OCI-LY1 (cell line): ENCODE results near the gene USH2A.

ENCODE experiments used
- H2AFZ ChIP-seq: fragments of 200-600 bp; sonication (generic), shearing (Covaris generic); 2 replicates; pipeline ENCODE4 v1.6.0; 2014; ENCODE audit warnings: antibody characterized with exemption, mild to moderate bottlenecking, low read length
- H3F3A ChIP-seq: fragments of 200-600 bp; sonication (generic), shearing (Covaris generic); 2 replicates; pipeline ENCODE4 v1.6.0; 2014; ENCODE audit warnings: mild to moderate bottlenecking, antibody characterized with exemption, low read length, moderate library complexity; ENCODE audit not compliant: insufficient read depth
- H3K27ac ChIP-seq: fragments of 200-600 bp; sonication (generic); 2 replicates; pipeline ENCODE4 v1.5.1; 2014; ENCODE audit warnings: low read length, mixed run types, mild to moderate bottlenecking, low read depth; ENCODE audit not compliant: poor library complexity, severe bottlenecking
- H3K27me3 ChIP-seq: fragments of 200-600 bp; sonication (generic); 2 replicates; pipeline ENCODE4 v1.6.0; 2014; ENCODE audit warnings: antibody characterized with exemption, mild to moderate bottlenecking, low read length, moderate library complexity; ENCODE audit not compliant: insufficient read depth
- H3K36me3 ChIP-seq: fragments of 200-600 bp; sonication (generic); 2 replicates; pipeline ENCODE4 v1.6.1; 2014; ENCODE audit warnings: mild to moderate bottlenecking, antibody characterized with exemption, low read length, moderate library complexity, mixed read lengths; ENCODE audit not compliant: insufficient read depth
- H3K4me1 ChIP-seq: fragments of 200-600 bp; sonication (generic); 2 replicates; pipeline ENCODE4 v1.5.1; 2014; ENCODE audit warnings: mild to moderate bottlenecking, low read length, moderate library complexity; ENCODE audit not compliant: insufficient read depth, severe bottlenecking
- H3K4me2 ChIP-seq: fragments of 200-600 bp; sonication (generic), shearing (Covaris generic); 2 replicates; pipeline ENCODE4 v1.6.1; 2014; ENCODE audit warnings: low read length
- H3K4me3 ChIP-seq: fragments of 200-600 bp; sonication (generic); 2 replicates; pipeline ENCODE4 v1.5.1; 2014; ENCODE audit warnings: low read length, low read depth, mild to moderate bottlenecking, mixed read lengths; ENCODE audit not compliant: poor library complexity, severe bottlenecking
- H3K79me2 ChIP-seq: fragments of 200-600 bp; shearing (Covaris generic); 2 replicates; pipeline ENCODE4 v1.6.1; 2016; ENCODE audit warnings: mixed run types, low read length, mixed read lengths; ENCODE audit not compliant: insufficient read depth
- H3K9ac ChIP-seq: fragments of 200-600 bp; sonication (generic), shearing (Covaris generic); 2 replicates; pipeline ENCODE4 v1.6.1; 2014; ENCODE audit warnings: mild to moderate bottlenecking, low read length, mixed read lengths
- H3K9me2 ChIP-seq: fragments of 200-600 bp; sonication (generic), shearing (Covaris generic); 2 replicates; pipeline ENCODE4 v1.6.1; 2014; ENCODE audit warnings: low read depth, mild to moderate bottlenecking, low read length, mixed read lengths
- H3K9me3 ChIP-seq: fragments of 200-600 bp; shearing (Covaris generic); 2 replicates; pipeline ENCODE4 v1.6.1; 2014; ENCODE audit warnings: low read length, mixed read lengths
- H4K20me1 ChIP-seq: fragments of 200-600 bp; sonication (generic), shearing (Covaris generic); 2 replicates; pipeline ENCODE4 v1.6.0; 2016; ENCODE audit warnings: mild to moderate bottlenecking, low read length; ENCODE audit not compliant: insufficient read depth
- EZH2 ChIP-seq: fragments of 200-600 bp; sonication (generic), shearing (Covaris generic); IDR thresholded peaks from 2 replicates; pipeline ENCODE4 v1.8.0; 2017; ENCODE audit warnings: borderline replicate concordance, mixed run types, mild to moderate bottlenecking, antibody characterized with exemption, low read length, moderate library complexity, mixed read lengths
- TF ChIP-seq, protein P1 (sequence below): fragments of 200-600 bp; sonication (generic), shearing (Covaris generic); IDR thresholded peaks from 2 replicates; pipeline ENCODE4 v1.5.1; 2017; ENCODE audit warnings: mild to moderate bottlenecking, antibody characterized with exemption, low read length, moderate library complexity, mixed read lengths

Gene USH2A

GRCh38 chr1:215819114-215819513, 604.1 kb downstream of the USH2A start:
- Histone ChIP-seq H3K9me3 (no peaks in the 10 kb centered on the region), H3K27ac (no peak overlapping the region), H3K9me2 (no peaks in the 10 kb centered on the region), H4K20me1 (no peaks in the 10 kb centered on the region), H3K4me3 (no peak overlapping the region), H3K4me2 (no peak overlapping the region), H3K4me1 (no peaks in the 10 kb centered on the region), H3K27me3 (no peaks in the 10 kb centered on the region), H3K9ac (no peak overlapping the region), H3K36me3 (no peaks in the 10 kb centered on the region), H3K79me2 (no peaks in the 10 kb centered on the region), H2AFZ (no peak overlapping the region), H3F3A (no peaks in the 10 kb centered on the region)
- TF ChIP-seq EZH2, result no peak
- TF ChIP-seq, protein P1, sequence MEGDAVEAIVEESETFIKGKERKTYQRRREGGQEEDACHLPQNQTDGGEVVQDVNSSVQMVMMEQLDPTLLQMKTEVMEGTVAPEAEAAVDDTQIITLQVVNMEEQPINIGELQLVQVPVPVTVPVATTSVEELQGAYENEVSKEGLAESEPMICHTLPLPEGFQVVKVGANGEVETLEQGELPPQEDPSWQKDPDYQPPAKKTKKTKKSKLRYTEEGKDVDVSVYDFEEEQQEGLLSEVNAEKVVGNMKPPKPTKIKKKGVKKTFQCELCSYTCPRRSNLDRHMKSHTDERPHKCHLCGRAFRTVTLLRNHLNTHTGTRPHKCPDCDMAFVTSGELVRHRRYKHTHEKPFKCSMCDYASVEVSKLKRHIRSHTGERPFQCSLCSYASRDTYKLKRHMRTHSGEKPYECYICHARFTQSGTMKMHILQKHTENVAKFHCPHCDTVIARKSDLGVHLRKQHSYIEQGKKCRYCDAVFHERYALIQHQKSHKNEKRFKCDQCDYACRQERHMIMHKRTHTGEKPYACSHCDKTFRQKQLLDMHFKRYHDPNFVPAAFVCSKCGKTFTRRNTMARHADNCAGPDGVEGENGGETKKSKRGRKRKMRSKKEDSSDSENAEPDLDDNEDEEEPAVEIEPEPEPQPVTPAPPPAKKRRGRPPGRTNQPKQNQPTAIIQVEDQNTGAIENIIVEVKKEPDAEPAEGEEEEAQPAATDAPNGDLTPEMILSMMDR, result no peak

DNA sequence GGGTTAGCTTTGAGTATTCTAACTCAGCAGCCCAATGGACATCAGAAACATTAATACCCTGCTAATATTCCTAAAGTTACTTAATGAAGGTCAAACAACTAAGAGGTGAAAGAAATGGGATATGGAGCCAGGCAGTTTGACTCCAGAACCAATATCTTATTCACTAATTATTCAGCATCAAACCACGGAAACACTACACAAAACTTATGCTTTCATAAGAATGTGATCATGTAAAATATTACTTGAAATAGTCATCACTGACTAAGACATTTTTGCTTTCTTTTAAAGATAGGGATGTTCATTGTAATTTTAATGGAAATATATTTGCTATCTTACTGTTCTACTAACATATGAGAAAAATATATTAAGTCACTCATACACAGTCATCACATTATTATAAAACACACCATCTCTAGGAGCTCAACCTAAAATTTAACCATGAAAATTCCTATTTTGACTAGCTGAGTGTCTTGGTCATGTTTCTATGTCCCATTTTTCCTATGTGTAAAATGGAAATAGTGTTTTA, 615.3 kb downstream of the USH2A start:
- Histone ChIP-seq H3K4me1 (no peaks in the 10 kb centered on the region), H4K20me1 (no peaks in the 10 kb centered on the region), H3K27ac (no peak overlapping the region), H3K36me3 (no peaks in the 10 kb centered on the region), H3K9me3 (0 out of 2 replicates have a peak, but pooled peaks cover 2% of the 10 kb centered on the region), H2AFZ (no peak overlapping the region), H3K79me2 (no peaks in the 10 kb centered on the region), H3K9ac (no peak overlapping the region), H3K27me3 (no peaks in the 10 kb centered on the region), H3F3A (no peaks in the 10 kb centered on the region), H3K4me3 (no peak overlapping the region), H3K4me2 (no peak overlapping the region), H3K9me2 (no peaks in the 10 kb centered on the region)
- TF ChIP-seq, protein P1, result no peak
- TF ChIP-seq EZH2, result no peak

- Histone ChIP-seq H3K4me1 (no peaks in the 10 kb centered on the region), H3K36me3 (no peaks in the 10 kb centered on the region), H3K4me2 (no peak overlapping the region), H3K9me3 (0 out of 2 replicates have a peak, but pooled peaks cover under 1% of the 10 kb centered on the region), H3K79me2 (no peaks in the 10 kb centered on the region), H3F3A (no peaks in the 10 kb centered on the region), H3K4me3 (no peak overlapping the region), H3K27ac (no peak overlapping the region), H3K9me2 (no peaks in the 10 kb centered on the region), H2AFZ (no peak overlapping the region), H3K27me3 (no peaks in the 10 kb centered on the region), H4K20me1 (no peaks in the 10 kb centered on the region), H3K9ac (no peak overlapping the region)
- no peak for TF ChIP-seq EZH2
- TF ChIP-seq, protein P1, result no peak
Measured at GRCh38 chr1:215807218-215807617, 616.0 kb downstream of the USH2A start.
